ENCODE data around the gene MMP25.
"Not testable (repeated sequence)": the region's sequence is repeated elsewhere in the genome, so short reads cannot be mapped to it uniquely, and the experiment has no call there.

The MMP25 gene

GRCh38 chr16:3030222-3031212 lies 15.8 kb upstream of the MMP25 start:
- DNase-seq (ENCODE audit: low read depth in 2 of 2), result no peak

GRCh38 chr16:3032624-3033023 lies 13.7 kb upstream of the MMP25 start:
- no peak for DNase-seq (ENCODE audit: low read depth in 2 of 2)

GRCh38 chr16:3035289-3035971 lies 10.9 kb upstream of the MMP25 start:
- no peak for DNase-seq (ENCODE audit: low read depth in 2 of 2)

GRCh38 chr16:3035972-3036725 lies 10.2 kb upstream of the MMP25 start:
- DNase-seq (ENCODE audit: low read depth in 2 of 2), result no peak

GRCh38 chr16:3036726-3037315 lies 9.5 kb upstream of the MMP25 start, which contains the start of gene BICDL2:
Gene BICDL2 (minus strand): TSS chr16:3036944. CDS start chr16:3035496, 1,448 bp downstream.
- DNase-seq (ENCODE audit: low read depth in 2 of 2), result no peak

GRCh38 chr16:3038256-3038655 lies 8.1 kb upstream of the MMP25 start:
- no peak for DNase-seq (ENCODE audit: low read depth in 2 of 2)

GRCh38 chr16:3038896-3039295 lies 7.5 kb upstream of the MMP25 start:
- DNase-seq (ENCODE audit: low read depth in 2 of 2), result no peak

- no peak for DNase-seq (ENCODE audit: low read depth in 2 of 2)
Observed at GRCh38 chr16:3042376-3042775, 4.0 kb upstream of the MMP25 start.

GRCh38 chr16:3044708-3045107 lies 1.7 kb upstream of the MMP25 start:
- DNase-seq (ENCODE audit: low read depth in 2 of 2), result no peak

GRCh38 chr16:3046641-3047386 lies 453 bp downstream of the MMP25 start:
- no peak for DNase-seq (ENCODE audit: low read depth in 2 of 2)

- no peak for DNase-seq (ENCODE audit: low read depth in 2 of 2)
Observed at GRCh38 chr16:3047387-3047720, 993 bp downstream of the MMP25 start.

- no peak for DNase-seq (ENCODE audit: low read depth in 2 of 2)
Observed at GRCh38 chr16:3049921-3050481, 3.6 kb downstream of the MMP25 start.

GRCh38 chr16:3050487-3050886 lies 4.1 kb downstream of the MMP25 start:
- DNase-seq (ENCODE audit: low read depth in 2 of 2), result no peak

- DNase-seq (ENCODE audit: low read depth in 2 of 2), result no peak
Observed at GRCh38 chr16:3051009-3051408, 4.6 kb downstream of the MMP25 start.

GRCh38 chr16:3051494-3051893 lies 5.1 kb downstream of the MMP25 start:
- no peak for DNase-seq (ENCODE audit: low read depth in 2 of 2)

GRCh38 chr16:3052571-3053329 lies 6.4 kb downstream of the MMP25 start:
- DNase-seq (ENCODE audit: low read depth in 2 of 2), result not testable (repeated sequence)

- DNase-seq (ENCODE audit: low read depth in 2 of 2), result not testable (repeated sequence)
Observed at GRCh38 chr16:3053330-3053710, 7.0 kb downstream of the MMP25 start.

GRCh38 chr16:3054965-3055733 lies 8.8 kb downstream of the MMP25 start:
- no peak for DNase-seq (ENCODE audit: low read depth in 2 of 2)

- not testable (repeated sequence) for DNase-seq (ENCODE audit: low read depth in 2 of 2)
Observed at GRCh38 chr16:3055734-3056115, 9.4 kb downstream of the MMP25 start.
